ENCODE measurements around the gene AFF4. TPM values are rescaled to one million over a fixed set of nuclear protein-coding genes. Genes with fewer than 3 reads are reported as not detected.

Gene AFF4
- total RNA-seq, 1 donor from 2014 or later: 87.4 TPM

DNA sequence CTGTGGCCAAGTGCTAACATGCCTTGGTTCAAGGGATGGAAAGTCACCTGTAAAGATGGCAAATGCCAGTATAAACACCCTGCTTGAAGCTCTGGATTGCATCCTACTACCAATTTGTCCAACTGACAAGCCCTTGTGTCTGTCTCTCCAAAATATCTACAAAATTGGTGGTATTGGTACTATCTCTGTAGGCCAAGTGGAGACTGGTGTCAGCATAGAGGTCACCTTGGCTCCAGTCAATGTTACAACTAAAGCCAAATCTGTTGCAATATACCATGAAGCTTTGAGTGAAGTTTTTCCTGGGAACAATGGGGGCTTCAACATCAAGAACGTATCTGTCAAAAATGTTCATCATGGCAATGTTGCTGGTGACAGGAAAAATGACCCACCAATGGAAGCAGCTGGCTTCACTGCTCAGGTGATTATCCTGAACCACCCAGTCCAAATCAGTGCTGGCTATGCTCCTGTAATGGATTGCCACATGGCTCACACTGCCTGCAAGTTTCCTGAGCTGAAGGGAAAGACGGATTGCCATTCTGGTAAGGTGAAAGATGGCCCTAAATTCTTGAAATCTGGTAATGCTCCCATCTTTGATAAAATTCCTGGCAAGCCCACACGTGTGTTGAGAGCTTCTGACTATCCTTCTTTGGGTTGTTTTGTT is 19.9 kb downstream of the AFF4 start:
- Mint-ChIP-seq H3K4me1 (ENCODE audit: unreplicated experiment) (no peaks in the 10 kb centered on the region), H3K4me3 (ENCODE audit: unreplicated experiment) (no peak overlapping the region), H3K27me3 (ENCODE audit: unreplicated experiment) (no peaks in the 10 kb centered on the region), H3K36me3 (ENCODE audit: low read depth, unreplicated experiment) (no peaks in the 10 kb centered on the region), H3K9me3 (ENCODE audit: unreplicated experiment) (no peaks in the 10 kb centered on the region), H3K27ac (ENCODE audit: unreplicated experiment) (no peak overlapping the region)
- TF ChIP-seq, protein P1, sequence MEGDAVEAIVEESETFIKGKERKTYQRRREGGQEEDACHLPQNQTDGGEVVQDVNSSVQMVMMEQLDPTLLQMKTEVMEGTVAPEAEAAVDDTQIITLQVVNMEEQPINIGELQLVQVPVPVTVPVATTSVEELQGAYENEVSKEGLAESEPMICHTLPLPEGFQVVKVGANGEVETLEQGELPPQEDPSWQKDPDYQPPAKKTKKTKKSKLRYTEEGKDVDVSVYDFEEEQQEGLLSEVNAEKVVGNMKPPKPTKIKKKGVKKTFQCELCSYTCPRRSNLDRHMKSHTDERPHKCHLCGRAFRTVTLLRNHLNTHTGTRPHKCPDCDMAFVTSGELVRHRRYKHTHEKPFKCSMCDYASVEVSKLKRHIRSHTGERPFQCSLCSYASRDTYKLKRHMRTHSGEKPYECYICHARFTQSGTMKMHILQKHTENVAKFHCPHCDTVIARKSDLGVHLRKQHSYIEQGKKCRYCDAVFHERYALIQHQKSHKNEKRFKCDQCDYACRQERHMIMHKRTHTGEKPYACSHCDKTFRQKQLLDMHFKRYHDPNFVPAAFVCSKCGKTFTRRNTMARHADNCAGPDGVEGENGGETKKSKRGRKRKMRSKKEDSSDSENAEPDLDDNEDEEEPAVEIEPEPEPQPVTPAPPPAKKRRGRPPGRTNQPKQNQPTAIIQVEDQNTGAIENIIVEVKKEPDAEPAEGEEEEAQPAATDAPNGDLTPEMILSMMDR (IDR thresholded peaks at IDR 0.05; ENCODE audit: unreplicated experiment): no peak
- DNase-seq (ENCODE audit: low spot score): no peak

DNA sequence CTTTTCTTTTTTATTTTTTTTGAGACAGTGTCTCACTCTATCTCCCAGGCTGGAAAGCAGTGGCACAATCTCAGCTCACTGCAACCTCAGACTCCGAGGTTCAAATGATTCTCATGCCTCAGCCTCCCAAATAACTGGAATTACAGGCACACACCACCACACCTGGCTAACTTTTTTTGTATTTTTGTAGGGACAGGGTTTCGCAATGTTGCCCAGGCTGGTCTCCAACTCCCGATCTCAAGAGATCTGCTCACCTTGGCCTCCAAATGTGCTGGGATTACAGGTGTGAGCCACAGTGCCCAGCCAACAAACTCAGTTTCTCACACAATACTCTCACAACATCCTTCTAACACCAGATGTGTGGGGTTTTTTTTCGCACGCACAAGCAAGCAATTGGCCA is 22.1 kb downstream of the AFF4 start:
- TF ChIP-seq, protein P1 (IDR thresholded peaks at IDR 0.05; ENCODE audit: unreplicated experiment): no peak
- no peak overlapping the region for H3K4me3 Mint-ChIP-seq (ENCODE audit: unreplicated experiment)
- no peaks in the 10 kb centered on the region for H3K4me1 Mint-ChIP-seq (ENCODE audit: unreplicated experiment)
- H3K27me3 Mint-ChIP-seq (ENCODE audit: unreplicated experiment): no peaks in the 10 kb centered on the region
- H3K9me3 Mint-ChIP-seq (ENCODE audit: unreplicated experiment): no peaks in the 10 kb centered on the region
- H3K36me3 Mint-ChIP-seq (ENCODE audit: low read depth, unreplicated experiment): no peaks in the 10 kb centered on the region
- no peak overlapping the region for H3K27ac Mint-ChIP-seq (ENCODE audit: unreplicated experiment)
- no peak for DNase-seq (ENCODE audit: low spot score)

DNA sequence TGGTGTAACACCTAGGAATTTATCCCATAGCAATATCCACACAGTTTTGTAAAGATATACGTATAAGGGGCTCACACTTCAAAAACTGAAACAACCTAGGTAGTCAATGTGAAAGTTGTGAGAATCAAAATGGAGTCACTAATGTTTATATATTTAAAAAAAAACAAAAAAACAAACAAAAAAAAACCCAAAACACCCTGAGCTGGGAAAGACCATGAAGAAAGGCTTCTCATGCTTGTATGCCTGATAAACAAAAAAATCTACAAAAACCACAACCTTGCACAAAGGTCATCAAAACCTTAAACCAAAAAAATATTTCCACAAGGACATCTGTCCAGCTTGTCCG is 35.4 kb downstream of the AFF4 start:
- H3K4me3 Mint-ChIP-seq (ENCODE audit: unreplicated experiment): no peak overlapping the region
- no peak overlapping the region for H3K27ac Mint-ChIP-seq (ENCODE audit: unreplicated experiment)
- H3K9me3 Mint-ChIP-seq (ENCODE audit: unreplicated experiment): no peaks in the 10 kb centered on the region
- no peaks in the 10 kb centered on the region for H3K4me1 Mint-ChIP-seq (ENCODE audit: unreplicated experiment)
- H3K27me3 Mint-ChIP-seq (ENCODE audit: unreplicated experiment): no peaks in the 10 kb centered on the region
- peaks cover 29% of the 10 kb centered on the region for H3K36me3 Mint-ChIP-seq (ENCODE audit: low read depth, unreplicated experiment)
- DNase-seq (ENCODE audit: low spot score): no peak
- TF ChIP-seq, protein P1 (IDR thresholded peaks at IDR 0.05; ENCODE audit: unreplicated experiment): no peak

DNA sequence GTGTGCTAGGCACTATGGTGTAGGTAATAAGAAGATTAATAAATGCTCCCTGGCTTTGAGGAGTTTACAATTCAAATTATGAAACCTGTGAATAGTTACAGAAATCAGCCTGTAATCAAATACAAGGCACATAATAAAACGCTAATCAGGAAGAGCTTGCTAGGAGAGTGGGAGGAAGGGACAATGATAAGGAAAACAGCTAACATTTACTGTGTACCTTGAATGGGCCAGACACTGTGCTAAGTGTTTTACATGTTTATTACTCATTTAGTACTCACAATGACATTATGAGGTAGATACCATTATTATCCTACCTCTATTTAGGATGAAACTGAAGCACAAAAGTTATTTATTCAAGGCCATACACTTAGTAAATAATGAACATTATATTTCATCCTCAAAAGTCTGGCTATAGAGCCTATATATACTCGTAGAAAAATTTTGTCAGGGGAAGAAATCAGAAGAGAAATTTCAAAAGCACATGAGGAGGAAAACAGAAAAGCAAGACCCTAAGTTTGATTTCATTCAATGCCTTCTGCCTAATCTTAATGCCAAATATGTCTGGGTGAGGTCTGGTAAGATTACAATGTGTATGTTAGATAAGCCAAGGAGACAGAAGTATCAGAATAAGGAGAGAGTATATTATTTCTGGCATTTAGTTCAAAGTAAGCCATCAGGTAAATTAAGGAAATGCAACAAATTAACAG is 35.9 kb downstream of the AFF4 start:
- Mint-ChIP-seq H3K36me3 (ENCODE audit: low read depth, unreplicated experiment) (peaks cover 24% of the 10 kb centered on the region), H3K27me3 (ENCODE audit: unreplicated experiment) (no peaks in the 10 kb centered on the region), H3K4me3 (ENCODE audit: unreplicated experiment) (no peak overlapping the region), H3K4me1 (ENCODE audit: unreplicated experiment) (no peaks in the 10 kb centered on the region), H3K9me3 (ENCODE audit: unreplicated experiment) (no peaks in the 10 kb centered on the region), H3K27ac (ENCODE audit: unreplicated experiment) (no peak overlapping the region)
- TF ChIP-seq, protein P1 (IDR thresholded peaks at IDR 0.05; ENCODE audit: unreplicated experiment): no peak
- DNase-seq (ENCODE audit: low spot score): no peak

DNA sequence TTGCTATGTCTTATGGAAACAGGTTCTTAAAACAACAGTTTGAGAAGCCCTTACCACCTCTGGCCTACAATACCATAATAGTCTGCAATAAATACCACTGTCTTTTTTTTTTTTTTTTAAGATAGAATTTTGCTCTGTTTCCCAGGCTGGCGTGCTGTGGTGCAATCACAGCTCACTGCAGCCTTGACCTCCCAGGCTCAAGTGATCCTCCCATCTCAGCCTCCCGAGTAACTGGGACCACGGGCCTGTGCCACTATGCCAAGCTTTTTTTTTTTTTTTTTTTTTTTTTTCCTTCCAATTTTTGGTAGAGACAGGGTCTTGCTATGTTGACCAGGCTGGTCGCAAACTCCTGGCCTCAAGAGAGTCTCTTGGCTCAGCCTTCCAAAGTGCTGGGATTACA is 37.0 kb downstream of the AFF4 start:
- Mint-ChIP-seq H3K4me1 (ENCODE audit: unreplicated experiment) (no peaks in the 10 kb centered on the region), H3K4me3 (ENCODE audit: unreplicated experiment) (no peak overlapping the region), H3K27ac (ENCODE audit: unreplicated experiment) (no peak overlapping the region), H3K9me3 (ENCODE audit: unreplicated experiment) (no peaks in the 10 kb centered on the region), H3K36me3 (ENCODE audit: low read depth, unreplicated experiment) (peaks cover 27% of the 10 kb centered on the region), H3K27me3 (ENCODE audit: unreplicated experiment) (no peaks in the 10 kb centered on the region)
- TF ChIP-seq, protein P1 (IDR thresholded peaks at IDR 0.05; ENCODE audit: unreplicated experiment): no peak
- no peak for DNase-seq (ENCODE audit: low spot score)
